ENCODE data around the gene PROKR2.

The PROKR2 gene

GRCh38 chr20:5282561-5282960 lies 34.2 kb downstream of the PROKR2 start:
- no peak for TF ChIP-seq CTCF (conservative IDR thresholded peaks at IDR 0.05)
- no peak overlapping the region for H3K27ac ChIP-seq

GRCh38 chr20:5279661-5280060 lies 37.1 kb downstream of the PROKR2 start:
- no peak for TF ChIP-seq CTCF (conservative IDR thresholded peaks at IDR 0.05)
- no peak overlapping the region for H3K27ac ChIP-seq

GRCh38 chr20:5272268-5272667 lies 44.5 kb downstream of the PROKR2 start:
- TF ChIP-seq CTCF (conservative IDR thresholded peaks at IDR 0.05): no peak
- no peak overlapping the region for H3K27ac ChIP-seq

DNA sequence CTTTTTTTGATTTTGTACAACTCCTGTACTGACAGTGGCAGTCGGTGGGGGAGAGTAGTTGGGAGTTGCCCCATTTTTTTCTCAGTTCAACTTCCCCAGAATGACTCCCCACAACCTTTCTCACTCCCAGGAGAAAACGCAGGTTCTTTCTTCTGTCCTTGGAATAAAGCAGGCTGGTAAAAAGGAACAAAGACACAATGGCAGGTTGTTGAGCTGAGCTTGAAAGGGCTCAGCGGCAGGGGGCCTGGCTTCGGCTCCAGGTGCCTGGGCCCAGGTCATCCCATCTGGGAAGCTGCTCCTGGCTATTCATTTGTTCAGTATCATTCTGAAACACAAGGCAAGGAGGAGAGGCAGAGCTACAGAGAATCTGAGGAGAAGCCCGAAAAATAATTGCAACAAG lies 46.2 kb downstream of the PROKR2 start:
- TF ChIP-seq CTCF (conservative IDR thresholded peaks at IDR 0.05): no peak
- H3K27ac ChIP-seq: no peak overlapping the region

- no peak for TF ChIP-seq CTCF (conservative IDR thresholded peaks at IDR 0.05)
- H3K27ac ChIP-seq: no peak overlapping the region
Observed at GRCh38 chr20:5268449-5268848, 48.3 kb downstream of the PROKR2 start.

DNA sequence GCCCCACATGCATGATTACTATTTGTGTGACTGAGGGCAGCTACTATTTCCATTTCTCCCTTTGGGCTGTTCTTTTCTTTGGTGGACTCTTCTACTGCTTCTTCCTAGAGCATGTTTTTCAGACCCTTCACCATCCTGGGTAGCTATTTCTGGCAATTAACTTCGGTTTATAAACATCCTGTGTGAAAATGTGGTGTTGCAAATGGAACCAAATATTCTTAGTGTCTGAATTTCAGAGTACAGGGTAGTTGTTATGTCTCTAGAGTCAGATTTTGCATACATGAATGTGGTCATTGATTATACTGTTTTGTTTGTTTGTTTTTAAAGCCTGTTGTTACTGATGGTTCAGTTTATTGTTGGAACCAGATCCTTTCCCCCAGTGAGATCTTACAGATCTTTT lies 49.7 kb downstream of the PROKR2 start:
- TF ChIP-seq CTCF (conservative IDR thresholded peaks at IDR 0.05): no peak
- H3K27ac ChIP-seq: no peak overlapping the region
